ENCODE measurements around the gene ILDR2. TPM values are rescaled to one million over a fixed set of nuclear protein-coding genes. Genes with fewer than 3 reads are reported as not detected.

Gene ILDR2
- total and polyA plus RNA-seq, 9 of the 15 experiments (the other 6 are each of a cell fraction or from before 2014, with no cell fraction given): 0.03 to 0.31 (median 0.18) TPM; not detected in 2

- TF ChIP-seq TAF1 (IDR thresholded peaks at IDR 0.05; ENCODE audit: control insufficient read depth, extremely low read depth, insufficient read depth, low read length, severe bottlenecking) (no peak), POLR3A (IDR thresholded peaks at IDR 0.05; ENCODE audit: borderline replicate concordance, extremely low read depth, insufficient read depth, insufficient read length) (no peak), FOXM1 (IDR thresholded peaks at IDR 0.05; ENCODE audit: low read depth) (no peak), FOXM1 (CRISPR knock-in tag; IDR thresholded peaks at IDR 0.05; ENCODE audit: low read depth) (no peak), ZNF165 (CRISPR knock-in tag; IDR thresholded peaks at IDR 0.05; ENCODE audit: borderline replicate concordance) (no peak), SAFB2 (IDR thresholded peaks at IDR 0.05; ENCODE audit: borderline replicate concordance, low read depth, low read length, severe bottlenecking) (no peak), ZNF75A (CRISPR knock-in tag; IDR thresholded peaks at IDR 0.05) (no peak), ADNP (tag; IDR thresholded peaks at IDR 0.05) (no peak), ZNF431 (CRISPR knock-in tag; IDR thresholded peaks at IDR 0.05) (no peak), ARID2 (IDR thresholded peaks at IDR 0.05) (no peak), ZFP30 (CRISPR knock-in tag; IDR thresholded peaks at IDR 0.05; ENCODE audit: borderline replicate concordance) (no peak), ZNF609 (CRISPR knock-in tag; IDR thresholded peaks at IDR 0.05; ENCODE audit: borderline replicate concordance) (no peak)
- TF ChIP-seq, protein P1, sequence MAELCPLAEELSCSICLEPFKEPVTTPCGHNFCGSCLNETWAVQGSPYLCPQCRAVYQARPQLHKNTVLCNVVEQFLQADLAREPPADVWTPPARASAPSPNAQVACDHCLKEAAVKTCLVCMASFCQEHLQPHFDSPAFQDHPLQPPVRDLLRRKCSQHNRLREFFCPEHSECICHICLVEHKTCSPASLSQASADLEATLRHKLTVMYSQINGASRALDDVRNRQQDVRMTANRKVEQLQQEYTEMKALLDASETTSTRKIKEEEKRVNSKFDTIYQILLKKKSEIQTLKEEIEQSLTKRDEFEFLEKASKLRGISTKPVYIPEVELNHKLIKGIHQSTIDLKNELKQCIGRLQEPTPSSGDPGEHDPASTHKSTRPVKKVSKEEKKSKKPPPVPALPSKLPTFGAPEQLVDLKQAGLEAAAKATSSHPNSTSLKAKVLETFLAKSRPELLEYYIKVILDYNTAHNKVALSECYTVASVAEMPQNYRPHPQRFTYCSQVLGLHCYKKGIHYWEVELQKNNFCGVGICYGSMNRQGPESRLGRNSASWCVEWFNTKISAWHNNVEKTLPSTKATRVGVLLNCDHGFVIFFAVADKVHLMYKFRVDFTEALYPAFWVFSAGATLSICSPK (IDR thresholded peaks at IDR 0.05; ENCODE audit: borderline replicate concordance): no peak
Measured at GRCh38 chr1:166972193-166972592, 3.1 kb downstream of the ILDR2 start (continued).

Measured in K562 (cell line).